K562 (cell line): ENCODE data around the gene CHN2. TPM values are rescaled to one million over a fixed set of nuclear protein-coding genes. Genes with fewer than 3 reads are reported as not detected.

ENCODE experiments used
- ATAC-seq: fragments of 200-7000 bp; cut with Tn5 transposase; 3 replicates; pipeline ENCODE4 v1.9.1; 2020; ENCODE audit warnings: moderate library complexity
- BruUV-seq: library from RNA; stranded (reverse); fragments of 400-500 nt; replicated peaks from 2 replicates; lab custom pipeline; 2021; lab: Mats Ljungman, UMichigan
- CTCF ChIA-PET: fragments of 300-600 bp; formaldehyde crosslinking; extraction: SDS; loops from one replicate; lab custom pipeline; 2021; ENCODE audit warnings: low intra/inter-chr PET ratio; lab: Yijun Ruan, JAX
- POLR2A ChIA-PET: fragments of 300-600, 350-650 bp; sonication (Branson Sonifier 250); formaldehyde crosslinking; extraction: SDS; loops from one replicate; lab custom pipeline; 2021; ENCODE audit warnings: antibody characterized with exemption, inconsistent platforms; lab: Yijun Ruan, JAX
- DNase-seq, 4 experiments: peaks; one replicate each; pipeline versions ENCODE4 v3.0.0 to v3.0.0-alpha.2; 2011 to 2018; ENCODE audit warnings: low spot score in 3 of 4, mixed read lengths in 3 of 4; ENCODE audit errors: extremely low read depth in 1 of 4
- FAIRE-seq: peaks from 2 replicates; lab custom pipeline; 2011; peaks lifted over from hg19 to GRCh38; lab: Jason Lieb, UNC
- H2AFZ ChIP-seq: 2 replicates; pipeline ENCODE4 v1.6.0; 2011; ENCODE audit warnings: low read depth, low read length, control low read depth, inconsistent platforms
- H3K27ac ChIP-seq: fragments of 200-600 bp; 3 replicates; pipeline ENCODE4 v1.8.0; 2011; ENCODE audit warnings: low read depth, mild to moderate bottlenecking, control low read depth, inconsistent platforms, low read length, moderate library complexity, mixed read lengths; ENCODE audit errors: extremely low read depth
- H3K27me3 ChIP-seq, 2 experiments: fragments of 300-600 bp in 1 of 2; 2 replicates in 1 of 2; 3 replicates in 1 of 2; pipeline versions ENCODE4 v1.6.0 to v1.8.0; 2011; ENCODE audit warnings: inconsistent platforms in 2 of 2, low read length in 2 of 2, mild to moderate bottlenecking in 1 of 2, mixed read lengths in 1 of 2, moderate library complexity in 1 of 2; ENCODE audit not compliant: control insufficient read depth in 2 of 2, insufficient read depth in 2 of 2
- H3K36me3 ChIP-seq: fragments of 300-600 bp; 3 replicates; pipeline ENCODE4 v1.8.0; 2011; ENCODE audit warnings: mild to moderate bottlenecking, low read length, inconsistent platforms; ENCODE audit not compliant: control insufficient read depth, insufficient read depth
- H3K4me1 ChIP-seq, 2 experiments: fragments of 200-600 bp in 1 of 2; replicated peaks in 1 of 2; 2 replicates in 1 of 2; 3 replicates in 1 of 2; pipeline versions ENCODE4 v1.5.1 to v1.8.0; 2011; ENCODE audit warnings: inconsistent platforms in 2 of 2, low read length in 2 of 2, mild to moderate bottlenecking in 1 of 2, mixed read lengths in 1 of 2, moderate library complexity in 1 of 2; ENCODE audit not compliant: control insufficient read depth in 2 of 2, insufficient read depth in 2 of 2
- H3K4me2 ChIP-seq: 2 replicates; pipeline ENCODE4 v1.6.1; 2011; ENCODE audit warnings: low read length, control low read depth, inconsistent platforms, mixed read lengths; ENCODE audit not compliant: insufficient read depth
- H3K4me3 ChIP-seq: fragments of 200-600 bp; sonication (generic), shearing (Covaris generic); 2 replicates; pipeline ENCODE4 v1.5.1; 2016; ENCODE audit warnings: control low read depth, inconsistent platforms
- H3K79me2 ChIP-seq: fragments of 200-600 bp; 3 replicates; pipeline ENCODE4 v1.8.0; 2011; ENCODE audit warnings: low read length, inconsistent platforms; ENCODE audit not compliant: control insufficient read depth, insufficient read depth
- H3K9ac ChIP-seq, 2 experiments: 2 replicates each; pipeline versions ENCODE4 v1.6.0 to v1.6.1; 2011; ENCODE audit warnings: low read depth in 2 of 2, low read length in 2 of 2, control low read depth in 1 of 2, inconsistent platforms in 1 of 2, mild to moderate bottlenecking in 1 of 2, mixed read lengths in 1 of 2; ENCODE audit not compliant: insufficient read depth in 1 of 2
- H3K9me1 ChIP-seq: one replicate; pipeline ENCODE4 v1.6.0; 2011; ENCODE audit warnings: inconsistent platforms, mild to moderate bottlenecking, low read length, moderate library complexity; ENCODE audit not compliant: control insufficient read depth, insufficient read depth
- H3K9me3 ChIP-seq: replicated peaks from 2 replicates; pipeline ENCODE4 v1.5.1; 2011; ENCODE audit warnings: low read depth, low read length, inconsistent platforms; ENCODE audit not compliant: control insufficient read depth, insufficient read depth
- H4K20me1 ChIP-seq: replicated peaks from 2 replicates; pipeline ENCODE4 v1.6.1; 2011; ENCODE audit warnings: low read length, inconsistent platforms, mixed read lengths; ENCODE audit not compliant: control insufficient read depth, insufficient read depth
- LEF1 ChIP-seq: fragments of 450-650 bp; IDR thresholded peaks from 2 replicates; pipeline ENCODE4 v1.6.1; 2016; ENCODE audit warnings: mild to moderate bottlenecking
- NR2C2 ChIP-seq, 2 experiments: fragments of 200-800 bp in 1 of 2; sonication (Bioruptor generic) in 1 of 2; sonication (generic) in 1 of 2; formaldehyde crosslinking in 1 of 2; IDR thresholded peaks; 2 replicates each; pipeline versions ENCODE4 v1.6.1 to v1.8.0; 2016 to 2022; ENCODE audit warnings: mild to moderate bottlenecking in 1 of 2, missing compliant biosample characterization in 1 of 2, missing genetic modification characterization in 1 of 2, missing genetic modification reagents in 1 of 2
- SAP30 ChIP-seq: fragments of 200-600 bp; sonication (generic); IDR thresholded peaks from 2 replicates; pipeline ENCODE4 v1.6.1; 2012; ENCODE audit warnings: borderline replicate concordance, low read depth, mild to moderate bottlenecking, moderate library complexity, low read length, control low read depth, inconsistent platforms; ENCODE audit not compliant: insufficient read depth, poor library complexity, severe bottlenecking
- SP2 ChIP-seq: IDR thresholded peaks from 2 replicates; pipeline ENCODE4 v1.6.1; 2011; ENCODE audit warnings: mild to moderate bottlenecking, low read depth, low read length, moderate library complexity; ENCODE audit not compliant: poor library complexity, severe bottlenecking; ENCODE audit errors: extremely low read depth
- ZNF124 ChIP-seq: sonication (generic); formaldehyde crosslinking; IDR thresholded peaks from 2 replicates; pipeline ENCODE4 v1.8.1; 2022; ENCODE audit warnings: missing genetic modification reagents
- ZNF175 ChIP-seq: fragments of 200-800 bp; sonication (Bioruptor generic); IDR thresholded peaks from 2 replicates; pipeline ENCODE4 v1.6.1; 2016; ENCODE audit warnings: low read depth, mild to moderate bottlenecking, missing genetic modification characterization, missing compliant biosample characterization
- ZNF639 ChIP-seq, 2 experiments: fragments of 200-800 bp in 1 of 2; sonication (Bioruptor generic) in 1 of 2; sonication (generic) in 1 of 2; formaldehyde crosslinking in 1 of 2; IDR thresholded peaks in 1 of 2; conservative IDR thresholded peaks in 1 of 2; 2 replicates each; pipeline versions ENCODE4 v1.5.0 to v1.6.1; 2016 to 2020; ENCODE audit warnings: missing compliant biosample characterization in 1 of 2, missing genetic modification characterization in 1 of 2, missing genetic modification reagents in 1 of 2
- WGBS: fragments of 100-300 bp; shearing (Covaris generic); methylation state at CpG from one replicate; pipeline ENCODE4 v1.1.6; 2016; ENCODE audit warnings: low coverage, mixed read lengths; ENCODE audit not compliant: insufficient coverage; ENCODE audit errors: missing lambda C conversion rate; 5-methylcytosine and 5-hydroxymethylcytosine counted together
- in situ Hi-C: fragments of 300-500 bp; cut with MboI; formaldehyde crosslinking; loops from 4 replicates; pipeline ENCODE4 v1.15.0; 2018; ENCODE audit warnings: inconsistent platforms, mixed read lengths
- intact Hi-C: fragments of 100-400 bp; cut with micrococcal nuclease; formaldehyde crosslinking; loops from 2 replicates; pipeline ENCODE4 v1.14.2; 2022
- polyA plus RNA-seq, 8 experiments: library from polyadenylated mRNA; depleted of rRNA in 4 of 8; stranded (reverse) in 5 of 8; unstranded in 3 of 8; fragments of >200 nt; fragmentation: Nextera tagmentation in 2 of 8; fragmentation: Illumina TruSeq in 1 of 8; extraction: Ambion mirVana in 2 of 8; extraction: Trizol in 1 of 8; gene quantifications; 2 replicates each; pipeline versions ENCODE4 v1.2.1 to v1.2.3, GENCODE V29; 2011 to 2014; ENCODE audit warnings: inconsistent platforms in 1 of 8, missing spikeins in 1 of 8
- total RNA-seq, 7 experiments: library from RNA; depleted of rRNA in 6 of 7; stranded (reverse); fragments of >200 nt in 6 of 7; fragmentation: Illumina TruSeq in 2 of 7; extraction: Trizol in 2 of 7; gene quantifications; 2 replicates each; pipeline versions ENCODE4 v1.2.1 to v1.2.3, GENCODE V29; 2011 to 2021; ENCODE audit warnings: low replicate concordance in 1 of 7

The CHN2 gene
- total and polyA plus RNA-seq, 9 of the 15 experiments (the other 6 are each of a cell fraction or from before 2014, with no cell fraction given), result 0.12 to 2.1 (median 0.31) TPM; not detected in 1

- TF ChIP-seq SP2, result no peak
- TF ChIP-seq ZNF175 (CRISPR knock-in tag), result no peak
- no peak for TF ChIP-seq ZNF639 (CRISPR knock-in tag; conservative IDR thresholded peaks at IDR 0.05 in 1 of 2, IDR thresholded peaks at IDR 0.05 in 1 of 2)
- TF ChIP-seq NR2C2 (CRISPR knock-in tag; IDR thresholded peaks at IDR 0.05), result no peak
- TF ChIP-seq NR2C2 (tag; IDR thresholded peaks at IDR 0.05), result no peak
- TF ChIP-seq SAP30, result no peak
- TF ChIP-seq ZNF124, result no peak
- TF ChIP-seq LEF1, result no peak
- TF ChIP-seq, all 486 proteins: peak for 0
- no peak for DNase-seq
- peaks cover 11 to 12% of the 10 kb centered on the region in 2 experiments; a peak in 4 of 5 replicates for H3K27me3 ChIP-seq
- no peak overlapping the region for H3K9ac ChIP-seq
- 0% methylated on average over 2 of the region's 2 CpGs for WGBS
- POLR2A ChIA-PET, result interaction anchor here (0.6 to 1.7 kb wide), 2 partner anchors 13 to 30 kb away, joined by 3 to 7 read pairs; no protein-coding TSS in a partner anchor
- H2AFZ ChIP-seq, result no peak overlapping the region
- no TSS peak for BruUV-seq
- no peaks in the 10 kb centered on the region for H3K9me1 ChIP-seq
- H4K20me1 ChIP-seq, result no peaks in the 10 kb centered on the region; the same call in 1 of the 2 replicates
- no peaks in the 10 kb centered on the region for H3K79me2 ChIP-seq
- no peaks in the 10 kb centered on the region for H3K9me3 ChIP-seq
- in situ Hi-C loops (no loop called here), intact Hi-C loops (no loop called here)
- H3K4me3 ChIP-seq, result no peak overlapping the region
- H3K4me1 ChIP-seq, result no peaks in the 10 kb centered on the region
- ATAC-seq, result no peak
- H3K4me2 ChIP-seq, result no peak overlapping the region
- no peak for FAIRE-seq
- no peaks in the 10 kb centered on the region for H3K36me3 ChIP-seq
- H3K27ac ChIP-seq, result no peak overlapping the region
- CTCF ChIA-PET, result no interaction called here
Observed at GRCh38 chr7:29468196-29468595, 273.6 kb downstream of the CHN2 start.
